Thyroid gland (tissue), 4 donors: ENCODE data around the gene PPP1R8.

ENCODE experiments used
- CTCF ChIP-seq, 6 experiments: fragments of 200-600 bp in 3 of 6; fragments of 450-650 bp in 3 of 6; sonication (generic) in 3 of 6; IDR thresholded peaks; one replicate each; pipeline ENCODE4 v1.5.1; 2016 to 2019; ENCODE audit warnings: antibody characterized with exemption in 6 of 6, mild to moderate bottlenecking in 2 of 6, inconsistent platforms in 1 of 6, moderate library complexity in 1 of 6
- POLR2A ChIP-seq, 2 donors: fragments of 450-650 bp; IDR thresholded peaks; one replicate each; pipeline ENCODE4 v1.6.1; 2017; ENCODE audit warnings: antibody characterized with exemption in 2 of 2, mild to moderate bottlenecking in 2 of 2, moderate library complexity in 1 of 2

DNA sequence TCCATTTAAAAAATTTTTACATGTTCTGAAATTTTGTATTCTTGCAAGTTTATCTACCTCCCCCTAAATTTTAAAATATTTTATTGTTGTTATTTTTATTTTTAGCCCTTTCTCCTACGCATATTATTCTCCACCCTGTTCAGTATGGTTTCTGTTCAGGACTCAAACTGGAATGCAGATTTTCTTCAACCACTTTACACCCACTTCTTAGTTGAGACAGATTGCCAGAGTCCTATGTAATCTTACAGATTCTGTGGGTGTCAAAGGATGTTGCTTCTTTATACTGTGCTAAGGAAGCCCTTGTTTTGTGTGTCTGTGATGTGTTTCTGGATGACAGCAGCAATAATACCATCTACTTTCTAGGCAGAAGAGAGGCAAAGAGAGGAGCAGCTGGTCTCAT is 20.7 kb upstream of the PPP1R8 start:
- TF ChIP-seq CTCF (IDR thresholded peaks at IDR 0.05) (no peak), POLR2A (IDR thresholded peaks at IDR 0.05) (no peak)
